ENCODE data around the gene WDR33.

- TF ChIP-seq YY1 (IDR thresholded peaks at IDR 0.05) (no peak), CTCF (IDR thresholded peaks at IDR 0.05; ENCODE audit: low read depth, low read length, missing input control) (no peak), REST (IDR thresholded peaks at IDR 0.05) (no peak), MAX (IDR thresholded peaks at IDR 0.05) (no peak), ZBTB33 (IDR thresholded peaks at IDR 0.05) (no peak), RAD21 (IDR thresholded peaks at IDR 0.05) (no peak), JUND (IDR thresholded peaks at IDR 0.05) (no peak), SP1 (IDR thresholded peaks at IDR 0.05) (no peak), GABPA (IDR thresholded peaks at IDR 0.05 in 1 of 2, conservative IDR thresholded peaks at IDR 0.05 in 1 of 2) (no peak), ATF3 (IDR thresholded peaks at IDR 0.05) (no peak), HNF4A (conservative IDR thresholded peaks at IDR 0.05) (no peak), EGR1 (IDR thresholded peaks at IDR 0.05; ENCODE audit: low read depth in 2 of 2) (no peak), TAF1 (conservative IDR thresholded peaks at IDR 0.05) (no peak)
These were observed 148.9 kb downstream of the WDR33 start for GRCh38 chr2:127661949-127662510.

Data from liver (tissue), 3 donors.